Panc1 (cell line): ENCODE measurements around the gene ZKSCAN1. TPM values are rescaled to one million over a fixed set of nuclear protein-coding genes. Genes with fewer than 3 reads are reported as not detected.

Experiments used
- ATAC-seq: fragments of 200-7000 bp; cut with Tn5 transposase; 2 replicates; pipeline ENCODE4 v1.9.1; 2020; ENCODE audit warnings: mild to moderate bottlenecking, moderate library complexity
- BruUV-seq: library from RNA; stranded (reverse); fragments of 400-500 nt; replicated peaks from 2 replicates; lab custom pipeline; 2021; lab: Mats Ljungman, UMichigan
- CTCF ChIA-PET: fragments of 300-600 bp; sonication (Branson Sonifier 250); formaldehyde crosslinking; loops from one replicate; lab custom pipeline; 2022; ENCODE audit warnings: antibody characterized with exemption; lab: Charles Lee
- POLR2A ChIA-PET: fragments of 300-600 bp; sonication (Branson Sonifier 250); formaldehyde crosslinking; loops from one replicate; lab custom pipeline; 2022; ENCODE audit warnings: antibody characterized with exemption; lab: Charles Lee
- DNase-seq: peaks from one replicate; pipeline ENCODE4 v3.0.0-alpha.2; 2010; ENCODE audit warnings: low read depth, low spot score
- H3K27ac ChIP-seq: 2 replicates; pipeline ENCODE4 v1.5.1; 2011; ENCODE audit warnings: mild to moderate bottlenecking, low read length, inconsistent platforms
- H3K27me3 ChIP-seq: fragments of 200-500 bp; sonication (Bioruptor generic); 2 replicates; pipeline ENCODE4 v1.6.0; 2014; ENCODE audit warnings: low read length, inconsistent platforms; ENCODE audit not compliant: control insufficient read depth, insufficient read depth
- H3K36me3 ChIP-seq: fragments of 200-500 bp; sonication (Bioruptor generic); 2 replicates; pipeline ENCODE4 v1.5.1; 2014; ENCODE audit warnings: inconsistent platforms, mild to moderate bottlenecking, low read length, moderate library complexity; ENCODE audit not compliant: control insufficient read depth, insufficient read depth
- H3K4me1 ChIP-seq: 2 replicates; pipeline ENCODE4 v1.5.1; 2011; ENCODE audit warnings: inconsistent platforms, mild to moderate bottlenecking, low read length, moderate library complexity; ENCODE audit not compliant: control insufficient read depth, insufficient read depth
- H3K4me3 ChIP-seq, 2 experiments: 2 replicates each; pipeline ENCODE4 v1.5.1; 2011 to 2012; ENCODE audit warnings: low read depth in 2 of 2, low read length in 2 of 2, mild to moderate bottlenecking in 2 of 2, inconsistent platforms in 1 of 2, moderate library complexity in 1 of 2
- H3K9me3 ChIP-seq: fragments of 200-500 bp; sonication (Bioruptor generic); 2 replicates; pipeline ENCODE4 v1.5.1; 2014; ENCODE audit warnings: low read depth, mild to moderate bottlenecking, inconsistent platforms, low read length, moderate library complexity; ENCODE audit not compliant: control insufficient read depth, insufficient read depth
- CTCF ChIP-seq: fragments of 450-650 bp; IDR thresholded peaks from 2 replicates; pipeline ENCODE4 v1.5.1; 2017; ENCODE audit warnings: mild to moderate bottlenecking
- POLR2AphosphoS5 ChIP-seq: IDR thresholded peaks from 2 replicates; pipeline ENCODE4 v1.6.1; 2012; ENCODE audit warnings: mild to moderate bottlenecking, low read depth, low read length, moderate library complexity
- REST ChIP-seq, 2 experiments: IDR thresholded peaks; 2 replicates each; pipeline ENCODE4 v1.6.1; 2011 to 2012; ENCODE audit warnings: low read depth in 2 of 2, control low read depth in 1 of 2, low read length in 1 of 2, mild to moderate bottlenecking in 1 of 2, moderate library complexity in 1 of 2; ENCODE audit not compliant: insufficient read depth in 1 of 2
- SIN3A ChIP-seq: IDR thresholded peaks from 2 replicates; pipeline ENCODE4 v1.6.1; 2012; ENCODE audit warnings: low read depth, mild to moderate bottlenecking, low read length, moderate library complexity, borderline replicate concordance; ENCODE audit not compliant: insufficient read depth
- TCF7L2 ChIP-seq: IDR thresholded peaks from 2 replicates; pipeline ENCODE4 v1.6.1; 2011; ENCODE audit warnings: mild to moderate bottlenecking, low read depth, low read length, inconsistent platforms
- in situ Hi-C: cut with HindIII; loops from 2 replicates; pipeline ENCODE4 v1.10.0; 2016; ENCODE audit warnings: low sequenced_read_pairs, low pct_unique_long_range_greater_than_20kb
- intact Hi-C: fragments of 100-400 bp; cut with micrococcal nuclease; formaldehyde crosslinking; loops from one replicate; pipeline ENCODE4 v1.10.0; 2022; ENCODE audit not compliant: unreplicated experiment
- total RNA-seq: library from RNA; stranded (reverse); gene quantifications from one replicate; pipeline ENCODE4 v1.2.1, GENCODE V29; 2021; ENCODE audit not compliant: unreplicated experiment

Gene ZKSCAN1
- total RNA-seq, 1 experiment from 2014 or later: 55.5 TPM

- intact Hi-C loops (no loop called here), in situ Hi-C loops (no loop called here)
- CTCF ChIA-PET: no interaction called here
Measured at GRCh38 chr7:100048680-100049079, 33.3 kb downstream of the ZKSCAN1 start.

More at GRCh38 chr7:100048680-100049079, 33.3 kb downstream of the ZKSCAN1 start:
- Histone ChIP-seq H3K4me3 (peak overlapping the region in 1 of 2 experiments; percentile 92; a peak in 1 of 4 replicates), H3K27me3 (no peaks in the 10 kb centered on the region), H3K36me3 (no peaks in the 10 kb centered on the region; the same call in 1 of the 2 replicates), H3K9me3 (no peaks in the 10 kb centered on the region), H3K27ac (peak overlapping the region; percentile 94), H3K4me1 (peaks cover 4% of the 10 kb centered on the region)
- no peak for DNase-seq
- BruUV-seq: no TSS peak
- POLR2A ChIA-PET: interaction anchor here (0.6 kb wide), 1 partner anchor 1567 kb away, joined by 4 read pairs; no protein-coding TSS in a partner anchor
- TF ChIP-seq SIN3A (no peak), TCF7L2 (no peak), POLR2AphosphoS5 (no peak), REST (IDR thresholded peaks at IDR 0.05; ENCODE audit: insufficient read depth in 1 of 2, low read depth in 2 of 2, low read length in 1 of 2) (no peak), CTCF (no peak)
- ATAC-seq: no peak
